SK-N-SH (cell line): ENCODE results near the gene SPIC. TPM values are rescaled to one million over a fixed set of nuclear protein-coding genes. Genes with fewer than 3 reads are reported as not detected.

ENCODE experiments used
- CTCF ChIA-PET: fragments of 300-600, 350-600 bp; formaldehyde crosslinking; extraction: SDS; loops from one replicate; lab custom pipeline; 2021; lab: Yijun Ruan, JAX
- POLR2A ChIA-PET: fragments of 350-600 bp; sonication (Branson Sonifier 250); formaldehyde crosslinking; extraction: SDS; loops from one replicate; lab custom pipeline; 2020; ENCODE audit warnings: antibody characterized with exemption, inconsistent platforms; lab: Yijun Ruan, JAX
- DNase-seq: peaks from one replicate; pipeline ENCODE4 v3.0.0; 2012
- H2AFZ ChIP-seq: fragments of 200-600 bp; sonication (generic); 2 replicates; pipeline ENCODE4 v1.8.1; 2016; ENCODE audit warnings: antibody characterized with exemption, mild to moderate bottlenecking, low read depth
- H3F3A ChIP-seq: fragments of 200-600 bp; sonication (generic); replicated peaks from 2 replicates; pipeline ENCODE3; 2016; ENCODE audit warnings: antibody characterized with exemption, mild to moderate bottlenecking; ENCODE audit not compliant: insufficient read depth
- H3K27ac ChIP-seq, 2 experiments: fragments of 200-500 bp in 1 of 2; fragments of 200-600 bp in 1 of 2; sonication (Bioruptor generic) in 1 of 2; sonication (generic), shearing (Covaris generic) in 1 of 2; 2 replicates each; pipeline versions ENCODE4 v1.5.1 to v1.6.1; 2014 to 2016; ENCODE audit warnings: low read depth in 2 of 2, inconsistent platforms in 1 of 2, low read length in 1 of 2, mild to moderate bottlenecking in 1 of 2, mixed read lengths in 1 of 2
- H3K27me3 ChIP-seq: fragments of 200-600 bp; sonication (generic), shearing (Covaris generic); 2 replicates; pipeline ENCODE4 v1.6.1; 2016; ENCODE audit warnings: mixed run types; ENCODE audit not compliant: insufficient read depth
- H3K36me3 ChIP-seq, 2 experiments: fragments of 200-500 bp in 1 of 2; fragments of 200-600 bp in 1 of 2; sonication (Bioruptor generic) in 1 of 2; sonication (generic) in 1 of 2; replicated peaks in 1 of 2; 2 replicates each; pipeline versions ENCODE3 to v1.5.1; 2014 to 2016; ENCODE audit warnings: low read length in 1 of 2, mild to moderate bottlenecking in 1 of 2; ENCODE audit not compliant: insufficient read depth in 2 of 2, control insufficient read depth in 1 of 2
- H3K4me1 ChIP-seq, 2 experiments: fragments of 200-500 bp in 1 of 2; fragments of 200-600 bp in 1 of 2; sonication (Bioruptor generic) in 1 of 2; sonication (generic), shearing (Covaris generic) in 1 of 2; 2 replicates each; pipeline versions ENCODE4 v1.5.1 to v1.6.1; 2014 to 2016; ENCODE audit warnings: low read depth in 1 of 2, low read length in 1 of 2, mixed run types in 1 of 2; ENCODE audit not compliant: insufficient read depth in 2 of 2, control insufficient read depth in 1 of 2
- H3K4me2 ChIP-seq: fragments of 200-600 bp; sonication (generic), shearing (Covaris generic); 2 replicates; pipeline ENCODE4 v1.6.1; 2017; ENCODE audit warnings: mixed run types
- H3K4me3 ChIP-seq, 2 experiments: fragments of 200-500 bp in 1 of 2; fragments of 200-600 bp in 1 of 2; sonication (Bioruptor generic) in 1 of 2; sonication (generic), shearing (Covaris generic) in 1 of 2; 2 replicates each; pipeline versions ENCODE4 v1.5.1 to v1.8.1; 2014 to 2016; ENCODE audit warnings: low read depth in 2 of 2, inconsistent platforms in 1 of 2, low read length in 1 of 2, mild to moderate bottlenecking in 1 of 2, mixed read lengths in 1 of 2, moderate library complexity in 1 of 2
- H3K79me2 ChIP-seq: fragments of 200-600 bp; sonication (generic); 2 replicates; pipeline ENCODE4 v1.8.1; 2017; ENCODE audit warnings: mild to moderate bottlenecking; ENCODE audit not compliant: insufficient read depth
- H3K9ac ChIP-seq: fragments of 200-600 bp; sonication (generic); 2 replicates; pipeline ENCODE4 v1.6.1; 2017; ENCODE audit warnings: mixed run types
- H3K9me2 ChIP-seq: fragments of 200-600 bp; sonication (generic); 2 replicates; pipeline ENCODE4 v1.6.1; 2017; ENCODE audit warnings: mixed run types
- H3K9me3 ChIP-seq: fragments of 200-600 bp; sonication (generic); 2 replicates; pipeline ENCODE4 v1.6.1; 2017; ENCODE audit warnings: mixed run types, mild to moderate bottlenecking, moderate library complexity
- H4K20me1 ChIP-seq: fragments of 200-600 bp; sonication (generic); 2 replicates; pipeline ENCODE4 v1.6.1; 2017; ENCODE audit warnings: mild to moderate bottlenecking, mixed run types; ENCODE audit not compliant: insufficient read depth
- ELF1 ChIP-seq: IDR thresholded peaks from 2 replicates; pipeline ENCODE4 v1.4.0; 2012
- FOXM1 ChIP-seq: IDR thresholded peaks from 2 replicates; pipeline ENCODE4 v1.4.0; 2012; ENCODE audit warnings: low read depth, mild to moderate bottlenecking
- GABPA ChIP-seq: IDR thresholded peaks from 2 replicates; pipeline ENCODE4 v1.4.0; 2012; ENCODE audit warnings: low read depth, mild to moderate bottlenecking
- GATA2 ChIP-seq: sonication (generic); formaldehyde crosslinking; IDR thresholded peaks from 2 replicates; pipeline ENCODE4 v1.5.0; 2020; ENCODE audit warnings: mild to moderate bottlenecking, missing genetic modification reagents
- POLR2AphosphoS5 ChIP-seq: IDR thresholded peaks from 2 replicates; pipeline ENCODE4 v1.6.1; 2012; ENCODE audit warnings: low read depth, low read length
- RAD21 ChIP-seq: IDR thresholded peaks from 2 replicates; pipeline ENCODE4 v1.6.1; 2012; ENCODE audit warnings: mild to moderate bottlenecking, low read length
- RCOR1 ChIP-seq: fragments of 150-350 bp; IDR thresholded peaks from 2 replicates; pipeline ENCODE4 v1.6.1; 2017; ENCODE audit warnings: antibody characterized with exemption, low read length
- RXRA ChIP-seq: IDR thresholded peaks from 2 replicates; pipeline ENCODE4 v1.4.0; 2012; ENCODE audit warnings: low read depth, mild to moderate bottlenecking, borderline replicate concordance
- SIN3A ChIP-seq: IDR thresholded peaks from 2 replicates; pipeline ENCODE4 v1.6.1; 2012; ENCODE audit warnings: low read depth, mild to moderate bottlenecking, low read length, moderate library complexity, borderline replicate concordance
- SMC3 ChIP-seq: IDR thresholded peaks from 2 replicates; pipeline ENCODE4 v1.6.1; 2012; ENCODE audit warnings: low read depth, low read length, improper control_type of control experiment
- TAF1 ChIP-seq: IDR thresholded peaks from 2 replicates; pipeline ENCODE4 v1.6.1; 2012; ENCODE audit warnings: low read depth, mild to moderate bottlenecking, low read length, moderate library complexity, borderline replicate concordance
- WGBS: methylation state at CpG from one replicate; pipeline ENCODE4 v1.1.6; 2017; ENCODE audit warnings: low lambda C conversion rate; 5-methylcytosine and 5-hydroxymethylcytosine counted together
- polyA plus RNA-seq, 3 experiments: library from polyadenylated mRNA; depleted of rRNA; stranded (reverse); fragments of >200 nt; gene quantifications; 2 replicates each; pipeline ENCODE4 v1.2.3, GENCODE V29; 2012
- TF ChIP-seq, protein P1 (sequence below): IDR thresholded peaks from 2 replicates; pipeline ENCODE4 v1.4.0; 2012; ENCODE audit warnings: low read depth, borderline replicate concordance
- TF ChIP-seq, protein P2 (sequence below): fragments of 200-600 bp; sonication (generic); IDR thresholded peaks from 2 replicates; pipeline ENCODE4 v1.6.1; 2017; ENCODE audit warnings: antibody characterized with exemption, mild to moderate bottlenecking, moderate library complexity

SPIC gene
- polyA plus RNA-seq, 1 of the 3 experiments (the other 2 are of a cell fraction) = not detected

DNA sequence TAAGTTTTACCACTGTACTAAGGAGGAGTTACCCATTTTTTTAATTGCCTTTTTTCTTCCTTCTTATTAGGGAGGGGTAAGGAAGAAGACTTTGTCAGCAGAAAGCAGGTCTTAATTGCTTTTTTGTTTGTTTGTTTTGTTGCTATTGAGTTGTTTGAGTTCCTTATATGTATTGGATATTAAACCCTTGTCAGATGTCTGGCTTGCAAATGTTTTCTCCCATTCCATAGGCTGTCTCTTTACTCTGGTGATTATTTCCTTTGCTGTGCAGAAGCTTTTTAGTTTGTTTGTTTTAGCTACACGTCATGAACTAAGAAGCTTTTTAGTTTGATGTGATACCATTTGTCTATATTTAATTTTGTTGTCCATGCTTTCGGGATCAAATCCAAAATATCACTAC lies 13.3 kb downstream of the SPIC start (continued):
- TF ChIP-seq, protein P1, sequence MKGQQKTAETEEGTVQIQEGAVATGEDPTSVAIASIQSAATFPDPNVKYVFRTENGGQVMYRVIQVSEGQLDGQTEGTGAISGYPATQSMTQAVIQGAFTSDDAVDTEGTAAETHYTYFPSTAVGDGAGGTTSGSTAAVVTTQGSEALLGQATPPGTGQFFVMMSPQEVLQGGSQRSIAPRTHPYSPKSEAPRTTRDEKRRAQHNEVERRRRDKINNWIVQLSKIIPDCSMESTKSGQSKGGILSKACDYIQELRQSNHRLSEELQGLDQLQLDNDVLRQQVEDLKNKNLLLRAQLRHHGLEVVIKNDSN = no peak
- TF ChIP-seq ELF1 = no peak
- TF ChIP-seq SMC3 = no peak

DNA sequence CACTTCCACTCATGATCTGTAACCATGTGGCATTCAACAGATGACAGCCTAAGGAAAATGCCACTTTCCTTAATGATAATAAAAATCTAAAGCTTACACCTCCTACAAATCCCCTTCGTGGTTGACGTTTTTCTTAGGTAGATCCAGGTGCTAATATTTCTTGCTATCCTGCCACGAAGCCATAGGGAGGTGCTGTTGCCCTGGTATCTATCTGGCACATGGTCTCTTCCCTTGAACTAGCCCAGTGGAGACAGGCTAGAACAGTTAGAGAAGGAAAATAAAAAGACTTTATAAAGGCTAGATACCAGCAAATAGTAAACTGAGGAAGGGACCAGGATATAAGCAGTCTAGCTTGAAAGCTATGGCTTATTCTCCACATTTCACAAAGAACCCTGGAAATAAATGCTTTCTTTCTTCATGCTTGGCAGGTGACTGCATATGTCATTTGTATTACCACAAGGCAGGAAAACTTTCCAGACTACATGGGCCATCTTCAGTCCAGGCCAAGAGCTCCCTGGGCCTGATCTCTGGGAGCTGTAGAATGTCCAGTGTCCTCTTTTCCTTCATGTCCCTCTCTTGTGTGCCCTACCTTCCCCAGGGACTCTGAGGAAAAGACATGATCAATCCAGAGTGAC lies 15.3 kb downstream of the SPIC start:
- 3% methylated on average over 3 of the region's 3 CpGs for WGBS
- no peak overlapping the region for H2AFZ ChIP-seq
- no peaks in the 10 kb centered on the region for H3K36me3 ChIP-seq
- no peaks in the 10 kb centered on the region for H3K4me1 ChIP-seq
- peaks cover 3% of the 10 kb centered on the region; the same call in 1 of the 2 replicates for H3K27me3 ChIP-seq
- H3K27ac ChIP-seq = no peak overlapping the region
- H3K79me2 ChIP-seq = no peaks in the 10 kb centered on the region
- TF ChIP-seq RAD21 = peak; percentile 46; the same call in 1 of the 2 replicates
- TF ChIP-seq POLR2AphosphoS5 = no peak
- TF ChIP-seq, protein P2, sequence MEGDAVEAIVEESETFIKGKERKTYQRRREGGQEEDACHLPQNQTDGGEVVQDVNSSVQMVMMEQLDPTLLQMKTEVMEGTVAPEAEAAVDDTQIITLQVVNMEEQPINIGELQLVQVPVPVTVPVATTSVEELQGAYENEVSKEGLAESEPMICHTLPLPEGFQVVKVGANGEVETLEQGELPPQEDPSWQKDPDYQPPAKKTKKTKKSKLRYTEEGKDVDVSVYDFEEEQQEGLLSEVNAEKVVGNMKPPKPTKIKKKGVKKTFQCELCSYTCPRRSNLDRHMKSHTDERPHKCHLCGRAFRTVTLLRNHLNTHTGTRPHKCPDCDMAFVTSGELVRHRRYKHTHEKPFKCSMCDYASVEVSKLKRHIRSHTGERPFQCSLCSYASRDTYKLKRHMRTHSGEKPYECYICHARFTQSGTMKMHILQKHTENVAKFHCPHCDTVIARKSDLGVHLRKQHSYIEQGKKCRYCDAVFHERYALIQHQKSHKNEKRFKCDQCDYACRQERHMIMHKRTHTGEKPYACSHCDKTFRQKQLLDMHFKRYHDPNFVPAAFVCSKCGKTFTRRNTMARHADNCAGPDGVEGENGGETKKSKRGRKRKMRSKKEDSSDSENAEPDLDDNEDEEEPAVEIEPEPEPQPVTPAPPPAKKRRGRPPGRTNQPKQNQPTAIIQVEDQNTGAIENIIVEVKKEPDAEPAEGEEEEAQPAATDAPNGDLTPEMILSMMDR = peak; percentile 36; the same call in 1 of the 2 replicates
- TF ChIP-seq TAF1 = no peak
- no peak overlapping the region for H3K9ac ChIP-seq
- no peak for DNase-seq
- ChIA-PET POLR2A (no interaction called here), CTCF (interaction anchor here (1.0 to 1.1 kb wide), 2 partner anchors 13 to 284 kb away, joined by 3 to 4 read pairs; no protein-coding TSS in a partner anchor)
- no peak overlapping the region for H3K4me2 ChIP-seq
- H3K4me3 ChIP-seq = no peak overlapping the region
- no peaks in the 10 kb centered on the region for H3K9me3 ChIP-seq
- no peaks in the 10 kb centered on the region for H4K20me1 ChIP-seq
- no peaks in the 10 kb centered on the region for H3F3A ChIP-seq
- no peaks in the 10 kb centered on the region for H3K9me2 ChIP-seq

DNA sequence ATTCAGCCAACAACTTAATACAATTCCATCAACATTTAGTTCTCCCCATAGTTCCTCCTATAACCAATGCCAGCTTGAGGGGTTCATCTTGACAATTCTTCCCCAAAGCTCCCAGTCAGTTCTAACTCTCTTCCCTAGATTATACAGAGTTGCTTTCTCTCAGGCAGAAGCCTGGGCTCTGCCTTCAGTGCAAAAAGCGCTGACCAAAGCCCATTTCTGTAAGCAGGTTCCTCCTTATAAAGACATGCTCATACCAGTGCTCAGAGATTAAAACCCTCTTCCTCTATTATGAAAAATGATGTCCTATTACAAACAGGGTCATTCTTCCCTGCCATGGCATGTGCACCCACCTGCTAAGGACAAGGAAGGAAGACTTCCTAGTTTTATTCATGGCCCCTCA lies 16.2 kb downstream of the SPIC start:
- Histone ChIP-seq H3K4me1 (no peaks in the 10 kb centered on the region), H3K9ac (no peak overlapping the region), H3K79me2 (no peaks in the 10 kb centered on the region), H3F3A (no peaks in the 10 kb centered on the region), H3K36me3 (no peaks in the 10 kb centered on the region), H4K20me1 (no peaks in the 10 kb centered on the region), H2AFZ (no peak overlapping the region), H3K27me3 (peaks cover 3% of the 10 kb centered on the region; the same call in 1 of the 2 replicates), H3K9me2 (no peaks in the 10 kb centered on the region), H3K4me2 (no peak overlapping the region), H3K4me3 (no peak overlapping the region), H3K9me3 (no peaks in the 10 kb centered on the region), H3K27ac (no peak overlapping the region)
- ChIA-PET POLR2A (no interaction called here), CTCF (no interaction called here)
- TF ChIP-seq FOXM1 (no peak), GABPA (no peak), GATA2 (CRISPR knock-in tag) (no peak), RCOR1 (no peak), RXRA (no peak), SIN3A (no peak)
- TF ChIP-seq, protein P1 = no peak
- TF ChIP-seq, protein P2 = no peak
- no peak for DNase-seq
- WGBS = 23% methylated on average over 1 of the region's 1 CpG
